Adrenal gland (tissue), 12 donors: ENCODE data around the gene ZBTB18. TPM values are rescaled to one million over a fixed set of nuclear protein-coding genes. Genes with fewer than 3 reads are reported as not detected.

ENCODE experiments used
- DNase-seq, 7 donors: peaks; one replicate each; pipeline ENCODE4 v3.0.0-alpha.2; 2019 to 2020
- H3K27ac ChIP-seq, 5 donors: fragments of 200-600 bp; sonication (generic) in 4 of 5; 1 replicate in 3 of 5; 2 replicates in 2 of 5; pipeline versions ENCODE4 v1.5.1 to v1.8.0; 2016 to 2020; ENCODE audit warnings: mild to moderate bottlenecking in 1 of 5
- H3K27me3 ChIP-seq: fragments of 200-600 bp; 2 replicates; pipeline ENCODE4 v1.8.0; 2021
- H3K36me3 ChIP-seq, 2 donors: fragments of 200-600 bp; replicated peaks in 1 of 2; 1 replicate in 1 of 2; 2 replicates in 1 of 2; pipeline versions ENCODE4 v1.5.1 to v1.8.0; 2018 to 2022
- H3K4me1 ChIP-seq, 2 donors: fragments of 200-600 bp; replicated peaks in 1 of 2; 1 replicate in 1 of 2; 2 replicates in 1 of 2; pipeline versions ENCODE4 v1.5.1 to v1.8.0; 2018 to 2021
- H3K4me3 ChIP-seq, 4 donors: fragments of 200-600 bp; sonication (generic) in 3 of 4; one replicate each; pipeline ENCODE4 v1.5.1; 2016 to 2018
- H3K9me3 ChIP-seq, 3 donors: fragments of 200-600 bp; sonication (generic) in 1 of 3; replicated peaks in 1 of 3; 1 replicate in 2 of 3; 2 replicates in 1 of 3; pipeline versions ENCODE4 v1.5.1 to v1.8.0; 2016 to 2021
- POLR2A ChIP-seq, 2 donors: fragments of 450-650 bp; IDR thresholded peaks; one replicate each; pipeline ENCODE4 v1.6.1; 2017; ENCODE audit warnings: antibody characterized with exemption in 2 of 2, mild to moderate bottlenecking in 2 of 2, moderate library complexity in 1 of 2
- WGBS, 4 donors: extraction: QIAGEN DNeasy Blood & Tissue Kit in 2 of 4; methylation state at CpG; one replicate each; pipeline versions ENCODE4 v1.1.5 to v1.1.7; 2013 to 2017; 5-methylcytosine and 5-hydroxymethylcytosine counted together
- intact Hi-C, 2 donors: fragments of 100-400 bp; cut with DNase I; formaldehyde crosslinking; loops; one replicate each; pipeline versions ENCODE4 v1.14.1 to v1.15.0; 2022 to 2023
- polyA plus RNA-seq, 3 donors: library from polyadenylated mRNA; stranded (reverse); fragments of 200-250 nt in 2 of 3; fragments of 350-450 nt in 1 of 3; fragmentation: Illumina TruSeq in 1 of 3; extraction: RNeasy Lipid Tissue Mini Kit (QIAGEN cat#74804) in 1 of 3; gene quantifications; one replicate each; pipeline ENCODE4 v1.2.3, GENCODE V29; 2013 to 2014
- total RNA-seq, 9 donors: library from RNA; depleted of rRNA in 4 of 9; stranded (reverse); fragments of >200 nt in 4 of 9; fragments of 120-200 nt in 1 of 9; fragmentation: NEBNext Ultra II Directional in 1 of 9; extraction: Animal tissue kit (Norgen Biotek cat#: 25700) in 1 of 9; gene quantifications; one replicate each; pipeline versions ENCODE4 v1.1.0 to v1.2.4, GENCODE V29; 2013 to 2023
- TF ChIP-seq, protein P1 (sequence below), 6 experiments: fragments of 450-650 bp in 4 of 6; fragments of 200-600 bp in 2 of 6; sonication (generic) in 1 of 6; IDR thresholded peaks; 1 replicate in 5 of 6; 2 replicates in 1 of 6; pipeline versions ENCODE4 v1.5.1 to v1.8.0; 2016 to 2021; ENCODE audit warnings: antibody characterized with exemption in 6 of 6, mild to moderate bottlenecking in 2 of 6, moderate library complexity in 1 of 6
- donor health status: healthy with polysubstance abuse.
- donor health status: Bipolar disorder and iron deficiency.
- donor health status: DM: yes; HTN: yes; CAD: no.
- donor health status: DM: no; HTN: no; CAD: no.
- donor health status: DM: no; HTN: no; CAD: no.
- donor health status: DM: yes; HTN: yes; CAD: no.

Gene ZBTB18
- total and polyA plus RNA-seq, 12 donors, result 4.8 to 15.1 (median 8.4) TPM

DNA sequence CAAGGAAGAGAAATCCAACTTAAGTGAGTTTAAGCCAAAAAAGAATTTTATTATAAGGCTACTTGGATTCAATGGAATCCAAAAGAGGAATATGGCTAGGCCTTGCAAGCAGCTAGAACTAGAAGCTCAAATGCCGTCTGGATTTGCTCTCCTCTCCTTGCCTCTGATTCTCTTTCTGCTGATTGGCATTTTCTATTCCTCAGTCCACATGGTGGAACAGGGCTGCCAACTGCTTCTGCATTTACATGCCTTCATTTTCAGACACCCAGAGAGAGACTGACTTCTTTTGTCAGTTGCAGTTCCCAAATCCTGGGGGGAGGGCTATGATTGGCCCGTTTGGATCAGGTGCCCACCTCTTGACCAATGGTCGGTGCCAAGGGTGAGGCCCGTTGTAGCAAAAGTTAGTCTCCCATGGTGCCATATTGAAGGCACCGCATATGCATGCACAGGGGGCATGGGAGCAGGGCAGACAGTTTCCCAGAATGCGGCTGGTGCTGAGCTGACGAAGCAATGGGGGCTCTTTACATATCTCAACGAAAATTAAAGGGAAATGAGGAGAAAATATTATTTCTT, 18.3 kb downstream of the ZBTB18 start:
- Histone ChIP-seq H3K27ac (no peak overlapping the region), H3K9me3 (no peaks in the 10 kb centered on the region), H3K4me3 (no peak overlapping the region), H3K4me1 (no peaks in the 10 kb centered on the region), H3K36me3 (no peaks in the 10 kb centered on the region), H3K27me3 (no peaks in the 10 kb centered on the region)
- DNase-seq, result no peak
- 90 to 94% (median 92%) methylated on average over 6 to 8 of the region's 8 CpGs for WGBS, 4 donors
- TF ChIP-seq POLR2A (IDR thresholded peaks at IDR 0.05), result no peak
- TF ChIP-seq, protein P1, sequence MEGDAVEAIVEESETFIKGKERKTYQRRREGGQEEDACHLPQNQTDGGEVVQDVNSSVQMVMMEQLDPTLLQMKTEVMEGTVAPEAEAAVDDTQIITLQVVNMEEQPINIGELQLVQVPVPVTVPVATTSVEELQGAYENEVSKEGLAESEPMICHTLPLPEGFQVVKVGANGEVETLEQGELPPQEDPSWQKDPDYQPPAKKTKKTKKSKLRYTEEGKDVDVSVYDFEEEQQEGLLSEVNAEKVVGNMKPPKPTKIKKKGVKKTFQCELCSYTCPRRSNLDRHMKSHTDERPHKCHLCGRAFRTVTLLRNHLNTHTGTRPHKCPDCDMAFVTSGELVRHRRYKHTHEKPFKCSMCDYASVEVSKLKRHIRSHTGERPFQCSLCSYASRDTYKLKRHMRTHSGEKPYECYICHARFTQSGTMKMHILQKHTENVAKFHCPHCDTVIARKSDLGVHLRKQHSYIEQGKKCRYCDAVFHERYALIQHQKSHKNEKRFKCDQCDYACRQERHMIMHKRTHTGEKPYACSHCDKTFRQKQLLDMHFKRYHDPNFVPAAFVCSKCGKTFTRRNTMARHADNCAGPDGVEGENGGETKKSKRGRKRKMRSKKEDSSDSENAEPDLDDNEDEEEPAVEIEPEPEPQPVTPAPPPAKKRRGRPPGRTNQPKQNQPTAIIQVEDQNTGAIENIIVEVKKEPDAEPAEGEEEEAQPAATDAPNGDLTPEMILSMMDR (IDR thresholded peaks at IDR 0.05), result no peak
- intact Hi-C loops, result no loop called here

DNA sequence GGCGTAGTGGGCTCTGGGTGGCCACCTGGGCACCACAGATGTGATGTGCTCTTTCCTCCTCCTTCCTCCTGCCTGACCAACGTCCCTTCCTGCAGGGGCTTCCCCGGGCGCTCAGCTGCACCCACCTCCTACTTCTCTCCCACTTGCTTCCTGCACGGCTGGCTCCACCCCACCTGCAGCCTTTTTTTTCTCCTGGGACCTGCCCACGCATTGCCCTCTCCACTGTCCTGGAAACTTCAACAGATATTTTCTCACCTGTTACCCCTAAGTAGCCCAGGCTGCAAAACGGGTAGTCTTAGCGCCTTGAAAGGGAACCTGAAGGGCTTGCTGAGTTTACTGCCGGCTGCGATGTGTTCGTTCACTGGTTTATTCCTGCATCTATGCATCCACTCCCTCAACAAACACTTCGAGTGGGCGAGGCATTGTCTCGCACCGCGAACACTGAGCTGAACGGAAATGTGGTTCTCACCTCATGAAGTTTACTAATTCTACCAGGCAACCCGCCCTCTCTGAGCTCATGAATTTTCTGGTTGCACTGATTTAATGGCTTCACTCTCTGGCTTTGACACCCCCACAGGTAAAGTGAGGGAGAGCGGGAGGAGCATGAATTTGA, 23.6 kb downstream of the ZBTB18 start:
- Histone ChIP-seq H3K27ac (no peak overlapping the region), H3K36me3 (no peaks in the 10 kb centered on the region), H3K4me3 (no peak overlapping the region), H3K4me1 (no peaks in the 10 kb centered on the region), H3K9me3 (no peaks in the 10 kb centered on the region), H3K27me3 (peaks cover 7% of the 10 kb centered on the region)
- TF ChIP-seq POLR2A (IDR thresholded peaks at IDR 0.05), result no peak
- TF ChIP-seq, protein P1 (IDR thresholded peaks at IDR 0.05), result no peak
- DNase-seq, result peak in 1 of 7 donors; percentile 33
- 64 to 70% (median 67%) methylated on average over 19 of the region's 19 CpGs for WGBS, 4 donors
- intact Hi-C loops, result no loop called here

DNA sequence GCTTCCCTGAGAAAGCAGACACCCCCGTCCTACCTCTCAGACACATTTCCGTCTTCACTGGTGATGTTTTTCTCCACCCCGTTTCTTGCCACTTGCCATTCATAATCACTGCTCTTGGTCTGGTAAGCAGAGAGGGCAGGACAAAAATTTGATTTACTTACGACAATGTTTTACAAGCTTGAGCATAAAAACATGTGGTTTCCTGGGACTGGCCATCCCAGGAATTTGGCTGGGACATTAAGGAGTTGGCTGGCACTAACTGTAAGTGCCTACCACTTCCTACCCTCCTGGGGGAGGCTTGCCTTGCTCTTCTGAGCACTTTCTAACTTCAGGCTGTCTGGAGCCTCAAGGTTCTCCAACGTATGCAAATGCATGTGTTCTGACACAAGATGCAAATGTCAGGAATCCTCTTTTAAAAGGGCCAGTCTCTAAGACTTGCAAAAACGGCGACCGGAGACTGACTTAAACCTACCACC, 24.2 kb downstream of the ZBTB18 start:
- WGBS, 4 donors, result 32 to 48% (median 43%) methylated on average over 8 of the region's 8 CpGs
- TF ChIP-seq, protein P1 (IDR thresholded peaks at IDR 0.05), result no peak
- TF ChIP-seq POLR2A (IDR thresholded peaks at IDR 0.05), result no peak
- Histone ChIP-seq H3K4me1 (no peaks in the 10 kb centered on the region), H3K27me3 (peaks cover 7% of the 10 kb centered on the region), H3K4me3 (no peak overlapping the region), H3K27ac (no peak overlapping the region), H3K36me3 (no peaks in the 10 kb centered on the region), H3K9me3 (no peaks in the 10 kb centered on the region)
- intact Hi-C loops, result no loop called here
- DNase-seq, result peak in 1 of 7 donors; percentile 3

DNA sequence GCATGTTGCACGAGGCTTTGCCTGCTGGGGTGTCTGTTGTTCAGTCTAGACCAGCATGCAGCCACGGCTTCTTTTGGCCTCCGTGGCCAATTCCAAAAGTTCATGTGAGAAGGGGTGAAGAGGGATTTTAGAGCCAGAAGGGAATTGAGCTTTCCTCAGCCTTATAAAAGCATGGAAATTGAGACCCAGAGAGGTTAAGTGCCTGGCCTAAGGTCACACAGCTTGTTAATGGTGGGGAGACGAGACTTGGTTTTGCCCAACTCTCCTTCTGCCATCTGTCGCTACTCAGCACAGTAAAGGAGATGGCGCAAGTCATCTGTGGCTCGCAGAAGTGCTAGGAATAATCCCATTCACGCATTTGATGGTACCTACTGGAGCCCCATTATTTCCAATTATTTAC, 25.7 kb downstream of the ZBTB18 start:
- no peaks in the 10 kb centered on the region for H3K4me1 ChIP-seq
- no peak overlapping the region for H3K27ac ChIP-seq
- no peak for TF ChIP-seq POLR2A (IDR thresholded peaks at IDR 0.05)
- TF ChIP-seq, protein P1 (IDR thresholded peaks at IDR 0.05), result no peak
- no peaks in the 10 kb centered on the region for H3K36me3 ChIP-seq
- no peak overlapping the region for H3K4me3 ChIP-seq
- WGBS, 4 donors, result 83 to 92% (median 89%) methylated on average over 8 of the region's 8 CpGs
- DNase-seq, result no peak
- H3K9me3 ChIP-seq, result no peaks in the 10 kb centered on the region
- intact Hi-C loops, result no loop called here
- H3K27me3 ChIP-seq, result peaks cover 7% of the 10 kb centered on the region
